Fibroblast of gingiva (primary cell): ENCODE data around the gene ANKRD40CL.
"Not testable (repeated sequence)": the region's sequence is repeated elsewhere in the genome, so short reads cannot be mapped to it uniquely, and the experiment has no call there.

ENCODE experiments used
- DNase-seq: peaks from one replicate; pipeline ENCODE4 v3.0.0-alpha.2; 2011; ENCODE audit warnings: low read depth

ANKRD40CL gene, protein sequence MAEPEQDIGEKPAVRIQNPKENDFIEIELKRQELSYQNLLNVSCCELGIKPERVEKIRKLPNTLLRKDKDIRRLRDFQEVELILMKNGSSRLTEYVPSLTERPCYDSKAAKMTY

DNA sequence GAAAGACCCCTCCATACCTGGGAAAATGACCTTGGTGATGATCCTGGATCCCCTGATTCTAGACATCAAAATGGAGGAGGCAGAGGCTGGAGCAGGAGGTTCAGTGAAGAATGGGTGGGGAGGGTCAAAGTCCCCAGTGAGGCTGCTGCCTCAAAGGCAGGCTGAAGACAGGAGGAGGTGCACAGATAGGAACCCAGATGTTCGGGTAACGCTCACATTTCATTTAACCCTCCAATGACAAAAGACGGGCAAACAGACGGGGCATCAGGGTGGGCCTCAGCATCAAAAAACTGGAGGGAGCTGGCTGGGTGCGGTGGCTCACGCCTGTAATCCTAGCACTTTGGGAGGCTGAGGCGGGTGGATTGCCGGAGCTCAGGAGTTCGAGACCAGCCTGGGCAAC lies at the start of gene ANKRD40CL:
TSS of gene ANKRD40CL (minus strand) at position 73 of the 400 bp plus-strand sequence. CDS start 605 bp downstream, outside the sequence.
- no peak for DNase-seq

DNA sequence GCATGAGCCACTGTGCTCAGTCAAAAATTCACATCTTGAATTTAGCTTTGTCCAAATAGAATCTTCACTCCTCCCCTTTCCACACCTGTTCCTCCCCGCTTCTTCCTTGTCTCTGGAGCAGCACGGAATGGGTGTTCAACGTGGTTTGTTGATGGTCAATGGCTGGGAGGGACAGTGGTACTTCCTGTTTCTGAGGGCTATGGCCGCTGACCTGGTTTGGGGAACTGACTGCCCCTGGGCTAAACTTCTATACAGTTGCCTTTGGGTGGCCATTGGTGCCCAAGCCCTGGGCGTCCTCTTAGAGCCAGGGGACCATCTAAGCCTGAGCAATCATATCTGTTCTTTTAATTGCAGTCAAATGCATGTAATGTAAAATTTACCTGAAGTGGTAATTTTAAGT lies 49.0 kb upstream of the ANKRD40CL start:
- no peak for DNase-seq

DNA sequence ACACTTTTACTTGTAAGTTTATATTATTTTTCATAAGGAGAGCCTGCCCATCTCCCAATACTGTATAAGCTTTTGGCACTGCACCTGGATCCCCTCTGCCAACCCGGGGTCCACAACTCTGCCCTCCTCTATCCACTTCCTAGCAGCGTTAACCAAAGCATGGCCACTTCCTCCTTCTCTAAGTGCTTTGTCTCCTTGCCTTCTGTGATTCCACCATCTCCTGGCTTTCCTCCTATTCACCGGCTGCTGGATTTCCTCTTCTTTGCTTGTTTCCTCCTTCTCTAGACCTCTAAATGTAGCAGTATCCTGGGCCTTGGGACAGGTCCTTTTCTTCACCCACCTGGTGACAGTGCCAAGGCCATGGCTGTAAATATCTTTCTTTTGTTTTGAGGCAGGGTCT lies 48.1 kb upstream of the ANKRD40CL start:
- no peak for DNase-seq

DNA sequence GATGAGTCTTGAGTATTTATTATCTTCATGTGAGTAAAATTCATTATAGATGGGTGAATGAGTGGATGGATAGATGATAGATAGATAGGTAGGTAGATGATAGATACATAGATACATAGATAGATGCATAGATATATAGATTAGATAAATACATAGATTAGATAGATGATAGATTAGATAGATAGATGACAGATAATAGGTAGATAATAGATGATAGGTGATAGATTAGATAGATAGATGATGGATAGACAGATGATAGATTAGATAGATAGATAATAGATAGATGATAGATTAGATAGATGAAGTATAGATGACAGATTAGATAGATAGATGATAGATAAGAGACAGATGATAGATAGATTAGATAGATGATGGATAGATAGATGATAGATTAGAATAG lies 46.3 kb upstream of the ANKRD40CL start:
- DNase-seq = no peak

DNA sequence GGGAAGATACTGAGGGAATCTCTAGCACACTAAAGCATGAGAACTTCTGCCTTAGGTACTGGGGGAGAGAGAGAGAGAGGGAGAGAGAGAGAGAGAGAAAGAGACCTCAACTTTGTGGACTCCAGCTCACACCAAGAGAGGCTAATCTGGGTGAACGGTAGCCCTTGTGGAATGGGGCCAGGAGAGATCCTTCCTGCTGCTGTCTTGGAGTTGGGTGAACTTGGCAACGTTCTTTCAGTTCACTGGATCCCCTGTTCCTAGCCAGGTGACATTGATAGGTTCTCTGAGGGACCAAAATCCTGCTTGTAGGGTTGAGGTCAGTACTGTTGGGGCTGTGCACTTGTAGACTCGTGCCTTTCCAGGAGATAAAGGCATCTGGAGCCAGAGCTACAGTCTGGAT lies 41.6 kb upstream of the ANKRD40CL start:
- DNase-seq = no peak

DNA sequence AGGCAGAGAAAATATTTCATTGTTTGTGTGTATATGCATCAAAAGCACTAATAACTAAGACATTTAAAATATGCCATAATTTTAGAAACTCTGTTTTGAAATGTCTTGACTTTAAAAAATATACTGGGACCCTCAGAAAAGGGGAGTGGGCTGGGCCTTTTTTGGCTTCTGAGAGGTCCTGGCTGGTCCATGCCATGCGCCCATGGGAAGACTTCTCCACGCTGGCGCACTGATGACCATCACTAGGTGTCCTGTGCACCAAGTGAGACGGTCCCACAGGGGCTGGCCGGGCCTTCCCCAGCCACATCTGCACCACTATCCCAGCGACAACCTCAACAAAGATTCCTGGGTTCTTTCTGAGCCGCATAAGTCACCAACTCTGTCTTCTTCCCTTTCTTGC lies 41.1 kb upstream of the ANKRD40CL start:
- no peak for DNase-seq

DNA sequence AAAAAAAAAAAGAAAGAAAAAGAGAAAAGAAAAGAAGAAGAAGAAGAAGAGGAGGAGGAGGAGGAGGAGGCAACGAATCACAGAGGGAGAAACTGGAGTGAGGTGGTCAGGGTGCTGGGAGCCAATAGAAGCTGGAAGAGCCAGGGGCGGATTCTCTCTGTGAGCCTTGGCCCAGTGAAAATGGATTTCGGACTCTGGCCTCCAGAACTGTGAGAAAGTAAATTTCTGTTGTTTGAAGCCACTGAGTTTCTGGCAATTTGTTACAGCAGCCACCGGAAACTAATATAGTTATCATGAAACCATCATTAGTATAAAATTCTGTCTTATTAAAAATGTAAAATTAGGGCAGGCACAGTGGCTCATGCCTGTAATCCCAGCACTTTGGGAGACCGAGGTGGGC lies 40.4 kb upstream of the ANKRD40CL start:
- no peak for DNase-seq

DNA sequence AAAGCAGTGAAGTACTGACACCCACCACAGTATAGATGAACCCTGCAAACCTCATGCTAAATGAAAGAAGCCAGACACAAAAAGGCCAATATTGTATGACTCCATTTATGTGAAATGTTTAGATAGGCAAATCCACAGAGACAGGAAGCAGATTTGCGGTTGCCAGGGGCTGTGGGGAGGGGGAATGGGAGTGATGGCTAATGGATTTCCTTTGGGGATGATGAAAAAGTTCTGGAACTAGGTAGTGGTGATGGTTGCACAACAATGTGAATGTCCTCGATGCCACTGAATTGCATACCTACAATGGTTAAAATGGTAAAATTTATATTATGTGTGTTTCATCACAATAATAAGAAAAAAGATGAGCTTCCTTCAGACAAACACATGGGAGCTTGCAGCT lies 39.7 kb upstream of the ANKRD40CL start:
- DNase-seq = no peak

DNA sequence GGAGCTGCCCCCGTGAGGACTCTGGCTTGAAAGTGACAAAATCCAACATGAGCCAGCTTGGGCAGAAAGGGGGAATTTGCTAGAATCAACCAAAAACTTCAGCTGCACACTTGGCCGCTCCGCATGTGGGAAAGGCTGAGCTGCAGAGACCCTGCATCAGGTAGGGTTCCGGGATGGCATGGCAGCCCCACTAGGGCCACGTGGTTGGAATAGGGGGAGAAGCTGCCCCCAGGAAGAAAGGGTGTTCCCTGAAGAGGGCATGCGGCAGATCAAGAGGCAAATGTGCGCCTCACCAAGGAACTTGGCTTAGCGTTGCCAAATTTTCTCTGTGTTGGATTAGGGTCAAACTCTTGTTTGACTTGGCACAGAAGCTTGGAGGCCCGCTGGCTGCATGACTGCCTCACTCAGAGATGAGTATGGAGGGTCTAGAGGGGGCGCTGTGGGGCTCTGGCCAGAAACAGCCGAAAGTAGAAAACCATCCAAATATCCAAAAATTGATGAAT lies 38.9 kb upstream of the ANKRD40CL start:
- DNase-seq = no peak

DNA sequence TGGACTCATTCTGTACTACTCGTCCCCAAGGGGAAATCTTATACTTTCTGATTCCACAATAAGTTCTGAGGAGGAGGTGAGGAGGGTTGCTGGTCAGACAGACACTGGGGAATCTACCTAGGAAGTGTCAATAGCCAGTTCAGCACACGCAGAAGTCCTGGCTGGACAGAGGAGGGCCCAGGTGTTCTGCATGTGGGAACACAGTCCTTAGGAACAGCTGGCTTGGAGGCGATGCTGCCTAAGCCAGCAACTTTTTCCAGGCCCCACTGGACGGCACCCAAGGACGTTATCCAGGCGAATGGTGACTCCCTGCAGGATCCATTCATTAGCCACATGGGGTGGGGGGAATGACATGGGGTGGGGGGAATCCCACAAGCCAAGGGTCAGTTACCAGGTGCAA lies 38.2 kb upstream of the ANKRD40CL start:
- DNase-seq = no peak

DNA sequence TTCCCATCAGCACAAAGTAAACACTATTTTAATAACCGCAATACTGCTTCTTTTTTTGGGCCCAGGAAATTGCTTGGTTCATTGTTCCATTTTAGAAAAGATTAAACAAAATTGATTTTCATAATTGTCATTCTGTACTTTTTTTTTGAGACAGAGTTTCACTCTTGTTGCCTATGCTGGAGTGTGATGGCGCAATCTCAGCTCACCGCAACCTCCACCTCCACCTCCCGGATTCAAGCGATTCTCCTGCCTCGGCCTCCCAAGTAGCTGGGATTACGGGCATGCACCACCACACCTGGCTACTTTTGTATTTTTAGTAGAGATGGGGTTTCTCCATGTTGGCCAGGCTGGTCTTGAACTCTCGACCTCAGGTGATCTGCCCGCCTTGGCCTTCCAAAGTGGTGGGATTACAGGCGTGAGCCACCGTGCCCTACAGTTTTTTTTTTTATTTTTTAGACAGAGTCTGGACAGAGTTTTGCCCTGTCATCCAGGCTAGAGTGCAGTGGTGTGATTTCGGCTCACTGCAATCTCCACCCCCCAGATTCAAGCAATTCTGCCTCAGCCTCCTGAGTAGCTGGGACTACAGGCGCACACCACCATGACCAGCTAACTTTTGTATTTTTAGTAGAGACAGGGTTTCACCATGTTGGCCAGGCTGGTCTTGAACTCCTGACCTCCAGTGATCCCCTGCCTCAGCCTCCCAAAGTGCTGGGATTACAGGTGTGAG lies 37.6 kb upstream of the ANKRD40CL start:
- not testable (repeated sequence) for DNase-seq

DNA sequence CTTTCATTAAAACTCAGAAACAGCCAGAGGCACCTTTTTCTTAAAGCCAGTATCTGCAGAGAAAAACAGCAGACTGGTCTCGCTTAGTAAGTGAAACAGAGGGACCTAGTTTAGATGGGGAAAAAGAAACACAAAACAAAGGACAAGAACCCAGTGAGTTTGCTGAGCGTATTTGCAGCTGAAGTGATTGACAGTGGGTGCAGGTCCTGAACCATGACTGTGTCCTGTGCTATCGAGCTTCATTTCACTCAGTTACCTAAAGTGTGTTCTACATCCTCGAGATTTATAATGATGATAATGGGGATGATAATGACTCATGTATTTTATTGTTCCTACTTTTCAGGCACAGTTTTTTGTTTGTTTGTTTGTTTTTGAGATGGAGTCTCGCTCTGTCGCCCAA lies 36.4 kb upstream of the ANKRD40CL start:
- no peak for DNase-seq

DNA sequence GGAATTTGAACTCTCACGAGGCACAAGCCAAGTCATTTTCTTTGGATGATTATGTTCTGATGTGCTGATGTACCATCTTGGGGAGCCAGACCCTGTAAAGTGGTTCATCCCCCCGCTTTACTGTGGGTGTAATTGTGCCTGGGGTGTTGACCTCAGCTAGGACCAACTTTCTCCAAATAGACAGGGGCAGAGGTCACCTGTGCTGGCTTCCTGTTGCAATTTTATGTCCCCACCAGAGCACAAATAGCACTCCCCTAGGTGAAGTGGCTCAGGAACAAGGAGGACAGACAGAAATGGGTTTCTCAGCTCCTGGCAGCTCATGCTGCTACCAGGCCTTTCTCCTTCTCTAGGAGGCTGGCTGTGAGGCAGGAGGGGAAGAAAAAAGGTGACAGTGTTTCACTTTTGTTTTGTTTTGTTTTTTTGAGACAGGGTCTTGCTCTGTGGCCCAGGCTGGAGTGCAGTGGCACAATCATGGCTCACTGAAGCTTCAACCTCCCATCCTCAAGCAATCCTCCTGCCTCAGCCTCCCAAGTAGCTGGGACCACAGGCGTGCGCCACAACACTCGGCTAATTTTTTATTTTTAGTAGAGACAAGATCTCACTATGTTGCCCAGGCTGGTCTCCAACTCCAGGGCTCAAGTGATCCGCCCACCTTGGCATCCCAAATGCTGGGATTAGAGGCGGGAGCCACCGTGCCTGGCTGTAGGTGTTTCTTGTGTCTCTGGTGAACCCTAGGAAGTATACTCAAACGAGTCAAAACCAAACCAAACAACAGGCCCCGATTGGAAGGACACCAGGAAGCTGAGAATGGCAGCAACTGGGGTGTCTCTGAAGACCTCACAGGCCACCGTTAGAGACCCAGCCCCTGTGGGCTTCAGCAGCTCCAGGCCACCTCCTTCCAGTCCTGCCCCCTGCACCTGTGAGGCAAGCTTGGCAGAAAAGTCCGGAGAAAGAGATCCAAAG lies 35.6 kb upstream of the ANKRD40CL start:
- DNase-seq = no peak

DNA sequence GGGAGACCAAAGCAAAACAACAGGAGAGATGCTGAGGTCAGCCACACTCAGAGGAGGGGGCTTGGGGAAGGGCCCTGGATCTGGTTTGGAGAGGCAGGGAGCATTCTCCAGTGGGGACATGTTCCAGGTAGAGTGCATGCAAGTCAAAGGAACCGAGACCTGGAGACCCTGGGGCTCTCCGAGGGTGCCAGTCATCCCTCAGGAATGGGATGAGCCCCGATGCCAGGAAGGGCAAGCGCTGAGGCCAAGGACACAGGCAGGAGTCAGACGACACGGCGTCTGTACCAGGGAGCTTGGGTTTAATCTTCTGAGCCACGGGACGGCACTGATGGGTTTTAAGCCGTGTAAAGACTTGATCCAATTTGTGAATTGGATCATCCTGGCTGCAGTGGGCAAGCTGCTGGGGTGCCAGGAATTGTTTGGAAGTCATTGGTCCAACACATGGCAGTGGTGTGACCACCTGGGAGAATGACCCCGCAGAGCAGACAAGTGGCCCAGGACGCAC lies 32.9 kb upstream of the ANKRD40CL start:
- no peak for DNase-seq

DNA sequence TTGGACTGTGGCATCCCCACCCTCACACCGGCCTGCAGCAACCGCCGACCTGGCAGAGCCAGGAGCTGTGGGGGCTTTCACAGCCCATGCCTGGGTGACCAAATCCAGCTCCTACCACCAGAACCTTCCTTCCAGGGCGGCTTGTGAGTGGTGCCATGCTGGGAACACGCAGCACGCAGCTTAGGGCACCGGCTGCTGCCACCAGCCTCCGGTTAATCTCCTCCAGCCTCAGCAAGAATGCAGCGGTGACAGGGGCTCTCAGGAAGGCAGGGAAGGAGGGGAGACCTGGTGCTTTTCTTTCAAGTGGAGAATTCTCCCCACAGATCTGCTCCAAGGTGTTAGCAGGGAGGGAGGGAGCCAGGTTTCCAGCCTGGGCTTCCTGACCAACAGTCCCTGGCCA lies 32.3 kb upstream of the ANKRD40CL start:
- no peak for DNase-seq

DNA sequence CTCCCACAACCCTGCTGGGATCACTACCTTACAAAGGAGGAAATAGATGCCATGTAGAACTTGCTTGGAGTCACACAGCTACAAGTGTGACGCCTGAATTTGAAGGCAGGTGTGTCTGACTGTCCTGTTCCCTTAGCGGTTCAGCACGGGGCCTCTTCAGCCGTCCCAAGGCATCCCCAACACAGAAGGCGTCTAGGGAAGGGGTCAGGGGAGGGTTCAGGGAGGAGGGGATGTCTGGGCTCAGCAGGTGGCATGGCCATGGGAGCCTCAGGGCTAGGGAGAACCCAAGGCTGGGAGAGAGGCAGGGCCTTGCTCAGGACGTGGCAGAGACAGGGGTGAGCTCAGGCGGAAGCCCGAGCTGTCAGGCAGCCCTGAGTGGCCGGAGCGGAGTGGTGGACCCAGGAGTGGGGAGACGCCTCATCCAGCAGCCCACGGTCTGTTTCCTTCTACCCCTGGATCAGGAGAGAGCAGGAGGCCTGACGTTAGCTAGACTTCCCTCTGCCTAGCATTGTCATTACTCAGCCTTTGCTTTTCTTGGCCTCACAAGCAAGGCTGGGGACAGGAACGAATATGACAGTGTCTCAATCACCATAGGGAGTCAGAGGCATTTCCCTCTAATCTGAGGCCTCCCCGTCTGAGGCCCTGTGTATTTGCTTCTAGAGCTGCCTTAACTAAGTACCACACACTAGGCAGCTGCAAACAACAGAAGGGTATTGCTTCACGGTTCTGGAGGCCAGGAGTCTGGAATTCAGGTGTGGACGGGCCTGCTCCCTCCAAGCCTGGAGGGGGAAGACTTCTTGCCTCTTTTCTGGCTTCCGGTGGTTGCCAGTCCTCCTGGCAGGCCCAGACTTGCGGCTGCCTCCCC lies 31.3 kb upstream of the ANKRD40CL start:
- DNase-seq = no peak

DNA sequence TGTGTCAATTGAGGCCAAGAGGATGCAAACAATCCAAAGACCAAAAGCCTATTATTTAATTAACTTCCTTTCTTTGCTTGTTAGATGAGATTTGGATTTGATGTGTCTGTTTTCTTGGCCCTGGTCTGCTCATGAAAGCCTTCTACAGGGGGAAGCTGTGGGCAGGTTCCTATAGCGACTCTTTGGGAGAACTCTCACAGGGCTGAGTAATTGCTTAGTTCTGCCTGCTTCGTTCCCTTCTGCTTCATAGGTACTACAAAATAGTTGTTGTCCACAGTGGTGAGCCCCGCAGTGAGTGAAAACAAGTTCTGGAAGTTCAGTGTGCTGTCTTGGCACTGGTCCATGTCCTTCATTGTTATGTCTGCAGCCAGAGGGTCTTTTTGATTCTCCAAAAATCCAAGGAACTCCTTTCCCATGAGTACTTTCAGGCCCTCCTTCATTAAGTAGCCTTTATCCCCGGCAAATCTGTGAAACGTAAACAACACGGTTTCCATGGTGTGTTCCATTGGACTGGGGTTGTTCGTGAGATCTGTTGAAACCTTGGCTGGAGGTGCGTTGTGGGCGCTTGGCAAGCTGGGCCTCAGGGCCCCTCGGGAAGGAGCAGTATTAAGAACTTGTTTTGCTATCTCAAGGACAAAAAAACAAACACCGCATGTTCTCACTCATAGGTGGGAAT lies 30.0 kb upstream of the ANKRD40CL start:
- DNase-seq = no peak

DNA sequence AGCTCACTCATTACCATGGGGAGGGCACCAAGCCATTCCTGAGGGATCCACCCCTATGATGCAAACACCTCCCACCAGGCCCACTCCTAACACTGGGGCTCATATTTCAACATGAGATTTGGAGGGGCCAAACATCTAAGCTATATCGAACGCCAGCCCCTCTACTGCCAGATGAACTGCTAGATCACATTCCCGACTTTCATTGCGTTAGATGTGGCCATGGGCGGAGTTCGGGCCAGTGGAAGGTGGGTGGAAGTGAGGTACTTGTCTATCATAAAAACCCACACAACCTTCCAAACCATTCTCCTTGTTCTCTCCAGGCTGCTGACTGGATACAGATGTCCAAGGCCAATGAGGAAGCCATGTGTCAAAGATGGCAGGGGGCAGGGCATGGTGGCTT lies 27.0 kb upstream of the ANKRD40CL start:
- no peak for DNase-seq

DNA sequence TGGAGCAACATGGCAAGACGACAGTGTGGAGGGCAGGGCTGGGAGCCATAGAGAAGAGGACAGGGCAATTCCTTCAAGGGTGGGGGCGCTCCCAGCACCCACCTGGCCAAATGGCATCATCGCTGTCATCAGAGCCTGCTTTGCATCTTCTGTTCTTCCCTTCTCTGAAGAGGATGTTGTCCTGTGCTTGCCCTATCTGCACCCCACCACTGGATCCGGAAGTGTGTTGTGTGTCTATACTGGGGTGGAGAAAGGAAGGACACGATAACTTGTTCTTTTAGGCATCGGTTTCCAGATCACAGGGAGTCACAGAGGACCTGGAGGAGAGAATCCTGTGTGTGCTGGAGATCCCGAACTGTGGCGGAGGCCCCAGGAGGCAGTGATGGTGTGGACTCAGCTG lies 25.7 kb upstream of the ANKRD40CL start:
- no peak for DNase-seq

DNA sequence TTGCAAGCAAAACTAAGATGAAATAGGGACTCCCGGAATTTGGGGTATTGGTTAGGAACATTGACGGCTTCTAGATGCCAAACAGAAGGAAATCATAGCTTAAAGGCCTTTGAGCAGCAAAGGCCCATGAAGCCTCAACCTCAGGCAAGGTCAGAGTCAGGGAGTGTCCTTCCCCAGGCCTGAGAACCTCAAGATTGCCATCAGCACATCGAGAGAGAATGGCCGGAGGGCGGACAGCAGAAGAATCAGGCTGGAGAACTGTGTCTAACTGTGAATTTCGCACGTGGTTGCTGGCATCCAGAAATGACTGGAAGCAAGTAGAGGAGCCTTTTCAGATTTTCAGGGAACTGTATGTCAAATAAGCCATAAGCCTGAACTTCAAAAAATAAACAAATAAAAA lies 24.8 kb upstream of the ANKRD40CL start:
- DNase-seq = no peak

DNA sequence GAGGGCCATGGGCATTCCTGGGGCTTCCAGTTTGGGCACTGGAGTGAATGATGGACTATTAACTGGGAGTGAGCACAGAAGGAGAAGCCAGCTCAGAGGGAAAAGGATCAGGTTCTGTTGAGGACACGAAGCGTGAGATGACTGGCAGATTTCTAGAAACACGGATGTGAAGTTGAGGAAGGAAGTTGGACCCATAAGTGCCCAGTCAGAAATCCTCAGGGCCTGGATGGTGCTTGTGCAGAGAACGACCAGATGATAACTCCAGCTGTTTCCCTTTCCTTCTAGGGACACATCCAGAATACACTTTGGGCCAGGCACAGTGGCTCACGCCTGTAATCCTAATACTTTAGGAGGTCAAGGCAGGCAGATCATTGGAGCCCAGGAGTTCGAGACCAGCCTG lies 23.3 kb upstream of the ANKRD40CL start:
- DNase-seq = no peak
